HepG2 (cell line): ENCODE data around the gene ADSS1. TPM values are rescaled to one million over a fixed set of nuclear protein-coding genes. Genes with fewer than 3 reads are reported as not detected.
A peak's percentile ranks its signal among the peaks of the same experiment; 100 is the strongest.

Experiments
- ATRX ChIP-seq: sonication (generic); formaldehyde crosslinking; IDR thresholded peaks from 2 replicates; pipeline ENCODE4 v1.4.0; 2020; ENCODE audit warnings: missing genetic modification reagents, borderline replicate concordance
- CCDC6 ChIP-seq: sonication (generic); formaldehyde crosslinking; IDR thresholded peaks from 2 replicates; pipeline ENCODE4 v1.8.1; 2022; ENCODE audit warnings: mild to moderate bottlenecking, missing genetic modification reagents, moderate library complexity
- CHCHD3 ChIP-seq: sonication (generic); formaldehyde crosslinking; IDR thresholded peaks from 2 replicates; pipeline ENCODE4 v1.8.0; 2022; ENCODE audit warnings: mild to moderate bottlenecking, missing genetic modification reagents, moderate library complexity
- EHMT2 ChIP-seq: fragments of 200-600 bp; sonication (generic); IDR thresholded peaks from 2 replicates; pipeline ENCODE4 v1.7.0; 2017; ENCODE audit warnings: antibody characterized with exemption, low read depth, low read length, borderline replicate concordance
- GATA4 ChIP-seq: sonication (generic); IDR thresholded peaks from 2 replicates; pipeline ENCODE4 v1.6.1; 2016; ENCODE audit warnings: antibody characterized with exemption, low read depth, borderline replicate concordance
- HNRNPUL1 ChIP-seq: fragments of 200-400 bp; formaldehyde crosslinking; IDR thresholded peaks from 2 replicates; pipeline ENCODE4 v1.6.1; 2017; ENCODE audit warnings: low read depth, mild to moderate bottlenecking, low read length, moderate library complexity
- HOXA3 ChIP-seq: sonication (generic); formaldehyde crosslinking; IDR thresholded peaks from 2 replicates; pipeline ENCODE4 v1.5.0; 2020; ENCODE audit warnings: missing genetic modification reagents
- IKZF1 ChIP-seq: fragments of 450-650 bp; IDR thresholded peaks from 2 replicates; pipeline ENCODE4 v1.7.1; 2016
- KDM2A ChIP-seq: sonication (generic); formaldehyde crosslinking; IDR thresholded peaks from 2 replicates; pipeline ENCODE4 v1.4.0; 2020; ENCODE audit warnings: low read depth, missing genetic modification reagents, borderline replicate concordance
- KDM5B ChIP-seq: sonication (generic); formaldehyde crosslinking; IDR thresholded peaks from 2 replicates; pipeline ENCODE4 v1.4.0; 2020; ENCODE audit warnings: missing genetic modification reagents, mild to moderate bottlenecking, borderline replicate concordance
- MYNN ChIP-seq: sonication (generic); formaldehyde crosslinking; IDR thresholded peaks from 2 replicates; pipeline ENCODE4 v1.4.0; 2020; ENCODE audit warnings: mild to moderate bottlenecking, low read depth, missing genetic modification reagents
- NONO ChIP-seq, 2 experiments: fragments of 450-650 bp in 1 of 2; sonication (generic) in 1 of 2; formaldehyde crosslinking in 1 of 2; IDR thresholded peaks in 1 of 2; conservative IDR thresholded peaks in 1 of 2; 2 replicates each; pipeline versions ENCODE4 v1.6.1 to v1.8.0; 2017 to 2022; ENCODE audit warnings: mild to moderate bottlenecking in 1 of 2, missing genetic modification reagents in 1 of 2, moderate library complexity in 1 of 2
- ONECUT2 ChIP-seq: sonication (generic); formaldehyde crosslinking; IDR thresholded peaks from 2 replicates; pipeline ENCODE4 v1.4.0; 2020; ENCODE audit warnings: missing genetic modification reagents
- SP4 ChIP-seq: sonication (generic); formaldehyde crosslinking; IDR thresholded peaks from 2 replicates; pipeline ENCODE4 v1.8.1; 2023; ENCODE audit warnings: mild to moderate bottlenecking, missing genetic modification reagents
- ZKSCAN8 ChIP-seq: IDR thresholded peaks from 2 replicates; pipeline ENCODE4 v1.6.1; 2016; ENCODE audit warnings: borderline replicate concordance, missing genetic modification reagents, missing compliant biosample characterization
- ZMYM4 ChIP-seq: sonication (generic); formaldehyde crosslinking; IDR thresholded peaks from 2 replicates; pipeline ENCODE4 v1.8.1; 2023; ENCODE audit warnings: mild to moderate bottlenecking, missing genetic modification reagents
- ZNF224 ChIP-seq: sonication (generic); formaldehyde crosslinking; IDR thresholded peaks from 2 replicates; pipeline ENCODE4 v1.5.0; 2020; ENCODE audit warnings: mild to moderate bottlenecking, missing genetic modification reagents
- ZNF33B ChIP-seq: sonication (generic); formaldehyde crosslinking; IDR thresholded peaks from 2 replicates; pipeline ENCODE4 v1.5.1; 2020; ENCODE audit warnings: mild to moderate bottlenecking, missing genetic modification reagents
- ZSCAN25 ChIP-seq: sonication (generic); formaldehyde crosslinking; IDR thresholded peaks from 2 replicates; pipeline ENCODE4 v1.8.0; 2022; ENCODE audit warnings: mild to moderate bottlenecking, missing genetic modification reagents
- polyA plus RNA-seq, 8 experiments: library from polyadenylated mRNA; depleted of rRNA in 3 of 8; stranded (reverse) in 7 of 8; unstranded in 1 of 8; fragments of >200 nt; fragmentation: Illumina TruSeq in 4 of 8; extraction: Trizol in 4 of 8; gene quantifications; 2 replicates each; pipeline versions ENCODE4 v1.2.1 to v1.2.3, GENCODE V29; 2011 to 2016; ENCODE audit warnings: low read depth in 4 of 8, missing spikeins in 1 of 8, mixed read lengths in 1 of 8; ENCODE audit not compliant: insufficient read depth in 1 of 8
- total RNA-seq, 5 experiments: library from RNA; depleted of rRNA; stranded (reverse); fragments of >200 nt; fragmentation: Illumina TruSeq; extraction: Trizol; gene quantifications; 2 replicates each; pipeline ENCODE4 v1.2.3, GENCODE V29; 2016; ENCODE audit warnings: low read depth in 1 of 5
- TF ChIP-seq, protein P1 (sequence below): sonication (generic); formaldehyde crosslinking; IDR thresholded peaks from 2 replicates; pipeline ENCODE4 v1.5.0; 2020; ENCODE audit warnings: missing genetic modification reagents
- TF ChIP-seq, protein P2 (sequence below): sonication (generic); formaldehyde crosslinking; IDR thresholded peaks from 2 replicates; pipeline ENCODE4 v1.5.1; 2020; ENCODE audit warnings: missing genetic modification reagents, mild to moderate bottlenecking, borderline replicate concordance
- TF ChIP-seq, protein P3 (sequence below): sonication (generic); formaldehyde crosslinking; IDR thresholded peaks from 2 replicates; pipeline ENCODE4 v1.8.0; 2023; ENCODE audit warnings: mild to moderate bottlenecking, missing genetic modification reagents
- TF ChIP-seq, protein P4 (sequence below): sonication (generic); formaldehyde crosslinking; IDR thresholded peaks from 2 replicates; pipeline ENCODE4 v1.4.0; 2020; ENCODE audit warnings: mild to moderate bottlenecking, missing genetic modification reagents
- TF ChIP-seq, protein P5 (sequence below): sonication (generic); formaldehyde crosslinking; IDR thresholded peaks from 2 replicates; pipeline ENCODE4 v1.4.0; 2020; ENCODE audit warnings: missing genetic modification reagents; ENCODE audit errors: not compliant biosample characterization

Gene ADSS1
- total and polyA plus RNA-seq, 2 of the 13 experiments (the other 11 are each of a cell fraction or from before 2014, with no cell fraction given) = 1.0 to 36.7 TPM

- TF ChIP-seq, protein P1, sequence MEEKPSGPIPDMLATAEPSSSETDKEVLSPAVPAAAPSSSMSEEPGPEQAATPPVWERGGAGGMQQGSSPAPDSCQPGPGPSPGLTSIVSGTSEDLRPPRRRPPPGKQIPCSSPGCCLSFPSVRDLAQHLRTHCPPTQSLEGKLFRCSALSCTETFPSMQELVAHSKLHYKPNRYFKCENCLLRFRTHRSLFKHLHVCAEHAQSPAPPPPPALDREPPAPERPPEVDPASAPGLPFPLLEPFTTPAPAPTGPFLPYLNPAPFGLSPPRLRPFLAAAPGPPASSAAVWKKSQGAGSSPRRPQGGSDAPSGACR = no peak; the same call in 1 of the 2 replicates
- TF ChIP-seq ZKSCAN8 (CRISPR knock-in tag) (no peak), ZSCAN25 (CRISPR knock-in tag) (0 out of 2 replicates have a peak, but pooled peaks have one; percentile 39), ZNF33B (CRISPR knock-in tag) (no peak), CHCHD3 (CRISPR knock-in tag) (peak; percentile 93), ONECUT2 (CRISPR knock-in tag) (no peak), HOXA3 (CRISPR knock-in tag) (peak; percentile 90), IKZF1 (no peak), MYNN (CRISPR knock-in tag) (no peak), CCDC6 (CRISPR knock-in tag) (no peak; the same call in 1 of the 2 replicates), HNRNPUL1 (no peak), KDM2A (CRISPR knock-in tag) (peak; percentile 66; the same call in 1 of the 2 replicates), EHMT2 (no peak), ATRX (CRISPR knock-in tag) (no peak), SP4 (peak; percentile 65), KDM5B (CRISPR knock-in tag) (peak; percentile 81), ZNF224 (no peak; the same call in 1 of the 2 replicates), NONO (IDR thresholded peaks at IDR 0.05) (no peak), NONO (CRISPR knock-in tag; conservative IDR thresholded peaks at IDR 0.05) (peak; percentile 60), GATA4 (no peak), ZMYM4 (CRISPR knock-in tag) (no peak)
- TF ChIP-seq, protein P2, sequence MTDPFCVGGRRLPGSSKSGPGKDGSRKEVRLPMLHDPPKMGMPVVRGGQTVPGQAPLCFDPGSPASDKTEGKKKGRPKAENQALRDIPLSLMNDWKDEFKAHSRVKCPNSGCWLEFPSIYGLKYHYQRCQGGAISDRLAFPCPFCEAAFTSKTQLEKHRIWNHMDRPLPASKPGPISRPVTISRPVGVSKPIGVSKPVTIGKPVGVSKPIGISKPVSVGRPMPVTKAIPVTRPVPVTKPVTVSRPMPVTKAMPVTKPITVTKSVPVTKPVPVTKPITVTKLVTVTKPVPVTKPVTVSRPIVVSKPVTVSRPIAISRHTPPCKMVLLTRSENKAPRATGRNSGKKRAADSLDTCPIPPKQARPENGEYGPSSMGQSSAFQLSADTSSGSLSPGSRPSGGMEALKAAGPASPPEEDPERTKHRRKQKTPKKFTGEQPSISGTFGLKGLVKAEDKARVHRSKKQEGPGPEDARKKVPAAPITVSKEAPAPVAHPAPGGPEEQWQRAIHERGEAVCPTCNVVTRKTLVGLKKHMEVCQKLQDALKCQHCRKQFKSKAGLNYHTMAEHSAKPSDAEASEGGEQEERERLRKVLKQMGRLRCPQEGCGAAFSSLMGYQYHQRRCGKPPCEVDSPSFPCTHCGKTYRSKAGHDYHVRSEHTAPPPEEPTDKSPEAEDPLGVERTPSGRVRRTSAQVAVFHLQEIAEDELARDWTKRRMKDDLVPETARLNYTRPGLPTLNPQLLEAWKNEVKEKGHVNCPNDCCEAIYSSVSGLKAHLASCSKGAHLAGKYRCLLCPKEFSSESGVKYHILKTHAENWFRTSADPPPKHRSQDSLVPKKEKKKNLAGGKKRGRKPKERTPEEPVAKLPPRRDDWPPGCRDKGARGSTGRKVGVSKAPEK (CRISPR knock-in tag) = 0 out of 2 replicates have a peak, but pooled peaks have one; percentile 49
- TF ChIP-seq, protein P3, sequence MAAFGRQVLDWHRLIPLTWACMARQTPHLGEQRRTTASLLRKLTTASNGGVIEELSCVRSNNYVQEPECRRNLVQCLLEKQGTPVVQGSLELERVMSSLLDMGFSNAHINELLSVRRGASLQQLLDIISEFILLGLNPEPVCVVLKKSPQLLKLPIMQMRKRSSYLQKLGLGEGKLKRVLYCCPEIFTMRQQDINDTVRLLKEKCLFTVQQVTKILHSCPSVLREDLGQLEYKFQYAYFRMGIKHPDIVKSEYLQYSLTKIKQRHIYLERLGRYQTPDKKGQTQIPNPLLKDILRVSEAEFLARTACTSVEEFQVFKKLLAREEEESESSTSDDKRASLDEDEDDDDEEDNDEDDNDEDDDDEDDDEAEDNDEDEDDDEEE = peak; percentile 82; the same call in 1 of the 2 replicates
- TF ChIP-seq, protein P4, sequence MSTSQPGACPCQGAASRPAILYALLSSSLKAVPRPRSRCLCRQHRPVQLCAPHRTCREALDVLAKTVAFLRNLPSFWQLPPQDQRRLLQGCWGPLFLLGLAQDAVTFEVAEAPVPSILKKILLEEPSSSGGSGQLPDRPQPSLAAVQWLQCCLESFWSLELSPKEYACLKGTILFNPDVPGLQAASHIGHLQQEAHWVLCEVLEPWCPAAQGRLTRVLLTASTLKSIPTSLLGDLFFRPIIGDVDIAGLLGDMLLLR (CRISPR knock-in tag) = peak; percentile 89
- TF ChIP-seq, protein P5, sequence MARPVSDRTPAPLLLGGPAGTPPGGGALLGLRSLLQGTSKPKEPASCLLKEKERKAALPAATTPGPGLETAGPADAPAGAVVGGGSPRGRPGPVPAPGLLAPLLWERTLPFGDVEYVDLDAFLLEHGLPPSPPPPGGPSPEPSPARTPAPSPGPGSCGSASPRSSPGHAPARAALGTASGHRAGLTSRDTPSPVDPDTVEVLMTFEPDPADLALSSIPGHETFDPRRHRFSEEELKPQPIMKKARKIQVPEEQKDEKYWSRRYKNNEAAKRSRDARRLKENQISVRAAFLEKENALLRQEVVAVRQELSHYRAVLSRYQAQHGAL (CRISPR knock-in tag) = no peak
Observed at GRCh38 chr14:104734991-104735779, 11.2 kb downstream of the ADSS1 start (continued).
